ENCODE data around the gene COPG1.

DNA sequence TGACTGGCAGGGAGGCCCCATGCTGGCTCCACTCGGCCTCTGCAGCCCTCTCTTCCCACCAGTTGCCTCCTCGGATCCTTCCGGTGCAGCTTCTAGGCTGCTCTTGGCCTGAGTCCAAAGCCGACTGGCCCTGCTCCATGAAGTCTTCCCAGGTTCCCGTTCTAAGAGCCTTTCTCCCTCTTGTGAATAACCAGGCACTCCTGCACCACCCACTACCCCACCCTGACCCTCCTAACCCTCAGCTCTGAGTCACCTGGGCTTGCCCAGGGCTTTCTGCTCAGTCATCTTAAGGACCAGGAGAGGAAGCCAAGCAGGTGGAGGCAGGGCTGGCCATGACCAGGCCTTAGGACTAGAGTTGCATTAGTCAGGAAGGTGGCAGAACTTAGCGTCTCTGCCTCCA lies 37.6 kb upstream of the COPG1 start:
- no peak for TF ChIP-seq NFYB (CRISPR knock-in tag; conservative IDR thresholded peaks at IDR 0.05; ENCODE audit: low read depth)
- TF ChIP-seq, protein P1, sequence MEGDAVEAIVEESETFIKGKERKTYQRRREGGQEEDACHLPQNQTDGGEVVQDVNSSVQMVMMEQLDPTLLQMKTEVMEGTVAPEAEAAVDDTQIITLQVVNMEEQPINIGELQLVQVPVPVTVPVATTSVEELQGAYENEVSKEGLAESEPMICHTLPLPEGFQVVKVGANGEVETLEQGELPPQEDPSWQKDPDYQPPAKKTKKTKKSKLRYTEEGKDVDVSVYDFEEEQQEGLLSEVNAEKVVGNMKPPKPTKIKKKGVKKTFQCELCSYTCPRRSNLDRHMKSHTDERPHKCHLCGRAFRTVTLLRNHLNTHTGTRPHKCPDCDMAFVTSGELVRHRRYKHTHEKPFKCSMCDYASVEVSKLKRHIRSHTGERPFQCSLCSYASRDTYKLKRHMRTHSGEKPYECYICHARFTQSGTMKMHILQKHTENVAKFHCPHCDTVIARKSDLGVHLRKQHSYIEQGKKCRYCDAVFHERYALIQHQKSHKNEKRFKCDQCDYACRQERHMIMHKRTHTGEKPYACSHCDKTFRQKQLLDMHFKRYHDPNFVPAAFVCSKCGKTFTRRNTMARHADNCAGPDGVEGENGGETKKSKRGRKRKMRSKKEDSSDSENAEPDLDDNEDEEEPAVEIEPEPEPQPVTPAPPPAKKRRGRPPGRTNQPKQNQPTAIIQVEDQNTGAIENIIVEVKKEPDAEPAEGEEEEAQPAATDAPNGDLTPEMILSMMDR (IDR thresholded peaks at IDR 0.05), result no peak
- TF ChIP-seq, protein P2, sequence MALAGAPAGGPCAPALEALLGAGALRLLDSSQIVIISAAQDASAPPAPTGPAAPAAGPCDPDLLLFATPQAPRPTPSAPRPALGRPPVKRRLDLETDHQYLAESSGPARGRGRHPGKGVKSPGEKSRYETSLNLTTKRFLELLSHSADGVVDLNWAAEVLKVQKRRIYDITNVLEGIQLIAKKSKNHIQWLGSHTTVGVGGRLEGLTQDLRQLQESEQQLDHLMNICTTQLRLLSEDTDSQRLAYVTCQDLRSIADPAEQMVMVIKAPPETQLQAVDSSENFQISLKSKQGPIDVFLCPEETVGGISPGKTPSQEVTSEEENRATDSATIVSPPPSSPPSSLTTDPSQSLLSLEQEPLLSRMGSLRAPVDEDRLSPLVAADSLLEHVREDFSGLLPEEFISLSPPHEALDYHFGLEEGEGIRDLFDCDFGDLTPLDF (CRISPR knock-in tag; IDR thresholded peaks at IDR 0.05), result no peak
- TF ChIP-seq ZNF396 (CRISPR knock-in tag; IDR thresholded peaks at IDR 0.05; ENCODE audit: borderline replicate concordance), result no peak
- TF ChIP-seq ELF4 (CRISPR knock-in tag; IDR thresholded peaks at IDR 0.05; ENCODE audit: low read depth), result no peak
- TF ChIP-seq, protein P3, sequence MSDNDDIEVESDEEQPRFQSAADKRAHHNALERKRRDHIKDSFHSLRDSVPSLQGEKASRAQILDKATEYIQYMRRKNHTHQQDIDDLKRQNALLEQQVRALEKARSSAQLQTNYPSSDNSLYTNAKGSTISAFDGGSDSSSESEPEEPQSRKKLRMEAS (CRISPR knock-in tag; IDR thresholded peaks at IDR 0.05), result no peak
- TF ChIP-seq PRRX2 (CRISPR knock-in tag; IDR thresholded peaks at IDR 0.05), result no peak
